NCI-H2029 (cell line): ENCODE data around the gene ZNF14.
"Not testable (repeated sequence)": the region's sequence is repeated elsewhere in the genome, so short reads cannot be mapped to it uniquely, and the experiment has no call there.

Source experiments
- DNase-seq: peaks from one replicate; lab custom pipeline; 2025; lab: John Stamatoyannopoulos, UW

ZNF14 gene

GRCh38 chr19:19746286-19747213 lies 13.6 kb upstream of the ZNF14 start:
- no peak for DNase-seq

GRCh38 chr19:19745496-19746285 lies 12.8 kb upstream of the ZNF14 start:
- no peak for DNase-seq

- no peak for DNase-seq
Measured at GRCh38 chr19:19744641-19745040, 11.7 kb upstream of the ZNF14 start.

GRCh38 chr19:19743921-19744320 lies 11.0 kb upstream of the ZNF14 start:
- DNase-seq, result not testable (repeated sequence)

GRCh38 chr19:19743176-19743575 lies 10.3 kb upstream of the ZNF14 start:
- no peak for DNase-seq

- no peak for DNase-seq
Measured at GRCh38 chr19:19742773-19743172, 9.9 kb upstream of the ZNF14 start.

GRCh38 chr19:19741184-19741583 lies 8.3 kb upstream of the ZNF14 start:
- DNase-seq, result no peak

GRCh38 chr19:19740755-19741154 lies 7.8 kb upstream of the ZNF14 start:
- DNase-seq, result no peak

- DNase-seq, result no peak
Measured at GRCh38 chr19:19738564-19738963, 5.7 kb upstream of the ZNF14 start.

- DNase-seq, result no peak
Measured at GRCh38 chr19:19737559-19738332, 4.8 kb upstream of the ZNF14 start.

GRCh38 chr19:19721896-19722295 lies 11.0 kb downstream of the ZNF14 start:
- no peak for DNase-seq

GRCh38 chr19:19719798-19720197 lies 13.1 kb downstream of the ZNF14 start:
- no peak for DNase-seq

- no peak for DNase-seq
Measured at GRCh38 chr19:19711934-19712828, 20.7 kb downstream of the ZNF14 start.

- DNase-seq, result no peak
Measured at GRCh38 chr19:19711306-19711933, 21.5 kb downstream of the ZNF14 start.

GRCh38 chr19:19710506-19710905 lies 22.4 kb downstream of the ZNF14 start:
- no peak for DNase-seq

GRCh38 chr19:19704836-19705235 lies 28.1 kb downstream of the ZNF14 start:
- no peak for DNase-seq

GRCh38 chr19:19700493-19700892 lies 32.4 kb downstream of the ZNF14 start:
- not testable (repeated sequence) for DNase-seq

- DNase-seq, result no peak
Measured at GRCh38 chr19:19697589-19697988, 35.3 kb downstream of the ZNF14 start.

- DNase-seq, result no peak
Measured at GRCh38 chr19:19696386-19696785, 36.5 kb downstream of the ZNF14 start.

GRCh38 chr19:19691683-19692082 lies 41.2 kb downstream of the ZNF14 start:
- DNase-seq, result no peak

- DNase-seq, result not testable (repeated sequence)
Measured at GRCh38 chr19:19689023-19689422, 43.9 kb downstream of the ZNF14 start.
